SIG-M5 treated with dmso at 0.1 percent for 504 hours (cell line): ENCODE measurements around the gene EIF4B.
A peak's percentile ranks its signal among the peaks of the same experiment; 100 is the strongest.

Experiments used
- DNase-seq: peaks from one replicate; lab custom pipeline; 2025; ENCODE audit not compliant: unreplicated experiment; lab: John Stamatoyannopoulos, UW

Gene EIF4B

DNA sequence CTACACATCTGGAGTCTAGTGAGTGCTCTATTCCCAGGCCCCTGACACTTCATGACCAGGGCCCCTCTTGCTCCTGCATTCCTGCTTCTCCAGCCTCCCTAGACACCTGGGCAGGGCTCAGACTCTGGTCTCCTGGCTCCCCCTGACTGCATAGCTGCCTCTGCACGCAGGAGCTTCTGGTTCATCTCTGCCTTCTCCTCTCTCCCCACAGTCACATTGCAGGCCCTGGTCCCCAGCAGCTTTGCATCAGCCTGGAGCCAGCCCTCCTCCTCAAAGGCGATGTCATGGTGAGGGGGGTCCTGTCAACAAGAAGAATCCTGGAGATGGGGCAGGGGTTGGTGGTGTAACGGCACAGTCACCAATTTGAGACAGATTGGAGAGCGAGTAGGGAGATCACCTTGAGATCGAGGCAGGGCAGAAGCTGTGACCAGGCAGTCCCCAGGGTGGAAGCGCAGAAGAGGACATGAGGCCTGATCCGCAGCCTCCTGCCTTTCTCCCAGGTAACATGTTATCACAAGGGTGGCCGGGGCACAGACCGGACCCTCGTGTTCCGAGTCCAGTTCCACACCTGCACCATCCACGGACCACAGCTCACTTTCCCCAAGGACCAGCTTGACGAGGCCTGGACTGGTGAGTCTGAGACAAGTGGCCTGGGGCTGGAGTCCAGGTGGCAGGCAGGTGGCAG is 51.7 kb downstream of the EIF4B start:
- no peak for DNase-seq

DNA sequence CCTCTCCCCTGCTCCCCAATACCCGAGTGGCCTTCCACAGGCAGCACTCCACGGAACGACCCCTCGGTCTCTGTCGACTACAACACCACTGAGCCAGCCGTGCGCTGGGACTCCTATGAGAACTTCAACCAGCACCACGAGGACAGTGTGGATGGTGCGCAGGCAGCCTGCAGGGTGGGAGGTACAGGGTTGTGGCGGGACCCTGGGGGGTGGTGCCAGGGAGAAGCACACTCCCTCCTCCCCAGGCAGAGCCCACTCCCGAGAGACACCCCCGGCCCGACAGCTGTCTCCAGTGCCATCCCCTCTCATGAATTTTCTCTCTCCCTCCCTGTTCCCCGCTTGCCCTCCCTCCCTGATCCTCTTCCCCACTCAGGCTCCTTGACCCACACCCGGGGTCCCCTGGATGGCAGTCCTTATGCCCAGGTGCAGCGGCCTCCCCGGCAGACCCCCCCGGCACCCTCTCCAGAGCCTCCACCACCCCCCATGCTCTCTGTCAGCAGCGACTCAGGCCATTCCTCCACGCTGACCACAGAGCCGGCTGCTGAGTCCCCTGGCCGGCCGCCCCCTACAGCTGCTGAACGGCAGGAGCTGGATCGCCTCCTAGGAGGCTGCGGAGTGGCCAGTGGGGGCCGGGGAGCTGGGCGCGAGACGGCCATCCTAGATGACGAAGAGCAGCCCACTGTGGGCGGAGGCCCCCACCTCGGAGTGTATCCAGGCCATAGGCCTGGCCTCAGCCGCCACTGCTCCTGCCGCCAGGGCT is 52.6 kb downstream of the EIF4B start:
- DNase-seq = no peak

DNA sequence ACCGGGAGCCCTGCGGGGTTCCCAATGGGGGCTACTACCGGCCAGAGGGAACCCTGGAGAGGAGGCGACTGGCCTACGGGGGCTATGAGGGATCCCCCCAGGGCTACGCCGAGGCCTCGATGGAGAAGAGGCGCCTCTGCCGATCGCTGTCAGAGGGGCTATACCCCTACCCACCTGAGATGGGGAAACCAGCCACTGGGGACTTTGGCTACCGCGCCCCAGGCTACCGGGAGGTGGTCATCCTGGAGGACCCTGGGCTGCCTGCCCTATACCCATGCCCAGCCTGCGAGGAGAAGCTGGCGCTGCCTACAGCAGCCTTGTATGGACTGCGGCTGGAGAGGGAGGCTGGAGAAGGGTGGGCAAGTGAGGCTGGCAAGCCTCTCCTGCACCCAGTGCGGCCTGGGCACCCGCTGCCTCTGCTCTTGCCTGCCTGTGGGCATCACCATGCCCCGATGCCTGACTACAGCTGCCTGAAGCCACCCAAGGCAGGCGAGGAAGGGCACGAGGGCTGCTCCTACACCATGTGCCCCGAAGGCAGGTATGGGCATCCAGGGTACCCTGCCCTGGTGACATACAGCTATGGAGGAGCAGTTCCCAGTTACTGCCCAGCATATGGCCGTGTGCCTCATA is 53.3 kb downstream of the EIF4B start:
- no peak for DNase-seq

DNA sequence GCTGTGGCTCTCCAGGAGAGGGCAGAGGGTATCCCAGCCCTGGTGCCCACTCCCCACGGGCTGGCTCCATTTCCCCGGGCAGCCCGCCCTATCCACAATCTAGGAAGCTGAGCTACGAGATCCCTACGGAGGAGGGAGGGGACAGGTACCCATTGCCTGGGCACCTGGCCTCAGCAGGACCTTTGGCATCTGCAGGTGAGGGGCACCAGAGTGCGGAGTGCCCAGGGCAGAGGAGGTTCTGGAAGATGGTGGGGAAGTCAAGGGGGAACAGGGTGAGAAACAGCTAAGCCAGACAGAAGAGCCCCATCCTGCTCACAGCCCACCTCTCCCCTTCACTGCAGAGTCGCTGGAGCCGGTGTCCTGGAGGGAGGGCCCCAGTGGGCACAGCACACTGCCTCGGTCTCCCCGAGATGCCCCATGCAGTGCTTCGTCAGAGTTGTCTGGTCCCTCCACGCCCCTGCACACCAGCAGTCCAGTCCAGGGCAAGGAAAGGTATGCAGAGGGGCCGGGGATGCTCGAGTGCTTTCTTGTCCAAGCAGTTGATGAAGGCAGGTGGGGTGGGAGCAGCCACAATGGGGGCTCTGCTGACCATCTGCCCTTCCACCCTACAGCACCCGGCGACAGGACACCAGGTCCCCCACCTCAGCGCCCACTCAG is 53.9 kb downstream of the EIF4B start:
- DNase-seq = no peak

DNA sequence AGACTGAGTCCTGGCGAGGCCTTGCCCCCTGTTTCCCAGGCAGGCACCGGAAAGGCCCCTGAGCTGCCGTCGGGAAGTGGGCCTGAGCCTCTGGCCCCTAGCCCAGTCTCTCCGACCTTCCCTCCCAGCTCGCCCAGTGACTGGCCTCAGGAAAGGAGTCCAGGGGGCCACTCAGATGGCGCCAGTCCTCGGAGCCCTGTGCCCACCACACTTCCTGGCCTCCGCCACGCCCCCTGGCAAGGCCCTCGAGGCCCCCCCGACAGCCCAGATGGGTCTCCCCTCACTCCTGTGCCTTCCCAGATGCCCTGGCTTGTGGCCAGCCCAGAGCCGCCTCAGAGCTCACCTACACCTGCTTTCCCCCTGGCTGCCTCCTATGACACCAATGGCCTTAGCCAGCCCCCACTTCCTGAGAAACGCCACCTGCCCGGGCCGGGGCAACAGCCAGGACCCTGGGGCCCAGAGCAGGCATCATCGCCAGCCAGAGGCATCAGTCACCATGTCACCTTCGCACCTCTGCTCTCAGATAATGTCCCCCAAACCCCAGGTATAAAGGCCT is 54.5 kb downstream of the EIF4B start:
- no peak for DNase-seq

DNA sequence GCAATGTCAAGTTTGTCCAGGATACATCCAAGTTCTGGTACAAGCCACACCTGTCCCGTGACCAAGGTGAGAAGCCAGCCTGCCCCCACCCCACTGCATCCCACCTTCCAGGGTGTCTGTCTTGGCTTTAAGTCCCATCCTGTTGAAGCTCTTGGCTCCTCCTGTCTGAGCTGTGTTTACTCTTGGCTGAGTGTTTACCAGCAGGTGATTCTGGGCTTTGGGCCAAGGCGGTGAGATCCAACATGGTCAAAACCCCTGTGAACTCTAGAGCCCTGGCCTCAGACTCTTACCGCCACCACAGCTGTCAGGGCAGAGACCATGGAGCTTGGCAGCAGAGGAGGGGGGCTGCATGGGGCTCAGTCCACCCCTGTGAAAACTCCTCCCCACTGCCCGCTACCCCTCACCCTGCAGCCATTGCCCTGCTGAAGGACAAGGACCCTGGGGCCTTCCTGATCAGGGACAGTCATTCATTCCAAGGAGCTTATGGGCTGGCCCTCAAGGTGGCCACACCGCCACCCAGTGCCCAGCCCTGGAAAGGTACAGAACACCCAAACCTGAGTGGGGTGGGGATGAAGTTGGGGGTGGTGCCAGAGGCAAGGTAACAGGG is 55.3 kb downstream of the EIF4B start:
- peak; percentile 32 for DNase-seq

DNA sequence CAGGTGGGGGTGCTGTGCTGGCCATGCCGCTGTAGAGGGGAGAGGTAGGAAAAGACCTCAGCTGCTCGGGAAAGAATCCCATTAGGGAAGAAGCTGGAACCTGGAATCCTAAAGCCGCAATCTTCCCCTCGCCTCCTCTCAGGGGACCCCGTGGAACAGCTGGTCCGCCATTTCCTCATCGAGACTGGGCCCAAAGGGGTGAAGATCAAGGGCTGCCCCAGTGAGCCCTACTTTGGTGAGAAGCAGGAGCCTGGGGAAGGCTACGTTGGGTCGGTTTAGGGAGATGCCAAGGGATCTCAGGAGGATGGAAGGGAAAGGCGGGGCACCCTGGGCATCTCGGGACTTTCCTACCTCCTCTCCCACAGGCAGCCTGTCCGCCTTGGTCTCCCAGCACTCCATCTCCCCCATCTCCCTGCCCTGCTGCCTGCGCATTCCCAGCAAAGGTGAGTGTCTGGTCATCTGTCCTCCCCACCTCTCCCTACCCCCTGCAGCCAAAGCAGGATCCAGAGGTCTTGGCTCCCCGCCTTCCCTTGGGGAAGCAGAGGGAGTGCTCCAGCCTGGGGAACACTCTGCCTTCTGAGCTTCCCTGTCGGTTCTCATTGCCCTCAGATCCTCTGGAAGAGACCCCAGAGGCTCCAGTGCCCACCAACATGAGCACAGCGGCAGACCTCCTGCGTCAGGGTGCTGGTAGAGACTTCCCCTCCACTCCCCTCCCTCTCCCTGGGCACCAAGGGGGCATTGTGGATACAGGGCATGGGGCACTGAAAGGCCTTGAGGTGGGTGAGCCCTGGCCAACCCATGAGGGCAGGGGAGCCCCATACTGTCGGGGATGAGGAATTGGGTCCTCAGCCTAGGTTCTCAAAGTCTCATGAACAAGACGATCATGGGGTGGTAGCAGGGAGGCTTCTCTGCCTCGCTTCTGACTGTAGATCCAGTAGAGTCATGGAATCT is 56.0 kb downstream of the EIF4B start:
- no peak for DNase-seq

DNA sequence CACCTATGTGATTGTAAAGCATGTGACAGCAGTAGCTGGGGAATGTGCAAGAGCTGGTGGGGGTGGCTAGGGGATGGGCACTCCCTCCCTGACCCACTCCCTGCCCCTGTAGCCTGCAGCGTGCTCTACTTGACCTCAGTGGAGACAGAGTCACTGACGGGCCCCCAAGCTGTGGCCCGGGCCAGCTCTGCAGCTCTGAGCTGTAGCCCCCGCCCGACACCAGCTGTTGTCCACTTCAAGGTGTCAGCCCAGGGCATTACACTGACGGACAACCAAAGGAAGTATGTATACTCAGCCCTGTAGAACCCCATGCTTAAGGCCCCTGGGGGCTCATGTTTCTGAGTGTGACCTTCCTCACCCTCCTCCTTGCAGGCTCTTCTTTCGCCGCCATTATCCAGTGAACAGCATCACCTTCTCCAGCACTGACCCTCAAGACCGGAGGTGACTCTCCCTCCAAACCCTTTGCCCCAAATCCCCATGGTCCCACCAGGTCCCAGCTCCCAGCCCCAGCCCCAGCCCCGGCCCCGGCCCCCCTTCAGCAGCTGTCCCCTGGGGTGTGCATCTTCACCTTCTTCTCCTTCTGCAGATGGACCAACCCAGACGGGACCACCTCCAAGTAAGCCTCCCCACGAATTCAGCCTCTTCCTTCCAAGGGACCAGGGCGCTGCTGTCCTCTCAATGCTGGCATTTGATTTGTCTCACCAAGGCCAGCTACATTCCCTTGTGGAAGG is 56.9 kb downstream of the EIF4B start:
- DNase-seq = no peak

DNA sequence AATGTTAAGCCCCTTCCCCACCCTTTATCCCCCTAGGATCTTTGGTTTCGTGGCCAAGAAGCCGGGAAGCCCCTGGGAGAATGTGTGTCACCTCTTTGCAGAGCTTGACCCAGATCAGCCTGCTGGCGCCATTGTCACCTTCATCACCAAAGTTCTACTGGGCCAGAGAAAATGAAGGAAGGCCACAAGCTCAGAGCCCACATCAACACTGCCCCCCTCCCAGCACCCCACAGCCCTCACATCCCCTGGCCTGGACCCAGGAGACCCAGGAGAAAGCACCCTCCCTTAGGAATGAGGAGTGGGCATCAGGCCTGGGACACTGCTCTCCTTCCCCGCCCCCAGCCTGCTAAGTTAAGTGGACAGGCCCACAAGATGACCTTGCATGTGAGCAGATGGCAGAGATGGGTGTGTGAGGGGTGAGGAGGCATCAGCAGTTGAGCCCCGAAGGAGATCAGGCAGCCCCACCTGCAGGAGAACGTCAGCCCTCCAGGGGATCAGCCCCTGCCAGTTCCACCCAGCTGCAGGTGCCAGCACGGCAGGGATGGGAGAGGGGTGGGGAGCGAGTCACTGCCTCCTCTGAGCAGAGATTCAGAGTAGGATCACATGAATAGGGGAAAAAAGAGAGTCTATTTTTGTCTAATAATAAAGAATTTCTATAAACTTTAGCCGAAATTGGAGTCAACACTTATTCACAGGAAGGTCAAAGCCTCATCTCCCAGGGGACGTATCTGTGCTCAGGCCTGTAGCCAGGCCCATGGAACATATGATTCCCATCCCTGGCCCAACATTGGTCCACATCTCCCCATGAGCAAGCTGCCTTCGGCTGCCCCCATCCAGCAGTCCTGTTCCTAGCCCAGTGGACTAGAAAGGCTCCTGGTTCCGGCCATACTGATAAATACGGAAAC is 57.7 kb downstream of the EIF4B start:
- DNase-seq = no peak

DNA sequence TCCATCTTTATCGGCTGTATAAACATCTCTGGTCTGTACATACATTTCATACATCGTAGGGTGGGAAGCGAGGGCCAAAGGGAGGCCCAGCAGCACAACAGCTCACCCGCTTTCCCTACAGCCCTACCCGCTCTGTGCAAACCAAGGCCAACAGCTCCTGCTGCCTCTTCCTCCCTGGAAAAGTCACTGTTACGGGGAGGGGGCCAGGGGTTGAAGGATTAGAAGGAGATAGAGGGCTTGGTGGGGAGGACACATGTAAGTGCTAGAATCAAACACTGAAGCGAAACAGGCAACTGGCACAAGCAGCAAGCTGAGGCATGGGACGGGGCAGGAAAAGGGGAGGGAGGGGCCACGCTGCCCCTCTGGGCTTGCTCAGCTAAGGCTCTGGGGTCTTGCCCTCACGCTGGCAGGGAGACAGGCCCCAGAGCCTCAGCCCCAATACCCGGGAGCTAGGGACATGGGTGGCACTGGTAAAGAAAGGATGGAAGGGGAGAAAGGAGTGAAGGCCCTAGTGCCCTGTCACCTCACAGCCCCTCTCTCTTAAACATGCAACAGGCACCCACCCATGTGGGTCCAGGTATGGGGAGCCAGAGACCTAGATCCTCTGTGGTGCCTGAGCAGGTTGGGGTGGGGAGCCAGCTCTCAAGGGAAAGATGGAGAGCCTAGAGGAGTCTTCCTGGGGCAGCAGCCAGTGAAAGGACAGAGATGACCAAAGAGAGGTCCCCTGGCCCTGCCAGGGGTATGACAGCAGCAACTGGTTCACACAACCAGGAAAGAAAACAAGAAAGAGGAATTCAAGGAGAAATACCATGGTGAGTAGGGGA is 58.6 kb downstream of the EIF4B start:
- DNase-seq = no peak

DNA sequence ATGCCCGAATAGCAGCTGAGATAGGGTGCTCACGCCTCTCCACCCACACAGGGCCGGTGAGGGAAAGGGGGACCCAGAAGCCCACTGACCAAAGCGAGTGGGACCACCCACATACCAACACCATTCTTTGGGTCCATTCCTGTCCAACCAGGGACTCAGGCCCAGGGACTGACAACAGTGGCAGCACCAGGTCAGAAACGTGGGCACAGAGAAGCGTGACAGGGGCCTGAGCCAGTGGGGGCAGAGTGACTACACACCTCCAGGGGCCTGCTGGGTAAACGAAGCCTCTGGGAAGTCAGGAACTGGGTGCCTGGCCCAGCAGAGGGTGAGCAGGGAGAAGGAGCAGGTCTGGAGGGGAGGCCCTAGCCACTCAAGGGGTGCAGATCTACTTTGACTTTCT is 59.2 kb downstream of the EIF4B start:
- no peak for DNase-seq

DNA sequence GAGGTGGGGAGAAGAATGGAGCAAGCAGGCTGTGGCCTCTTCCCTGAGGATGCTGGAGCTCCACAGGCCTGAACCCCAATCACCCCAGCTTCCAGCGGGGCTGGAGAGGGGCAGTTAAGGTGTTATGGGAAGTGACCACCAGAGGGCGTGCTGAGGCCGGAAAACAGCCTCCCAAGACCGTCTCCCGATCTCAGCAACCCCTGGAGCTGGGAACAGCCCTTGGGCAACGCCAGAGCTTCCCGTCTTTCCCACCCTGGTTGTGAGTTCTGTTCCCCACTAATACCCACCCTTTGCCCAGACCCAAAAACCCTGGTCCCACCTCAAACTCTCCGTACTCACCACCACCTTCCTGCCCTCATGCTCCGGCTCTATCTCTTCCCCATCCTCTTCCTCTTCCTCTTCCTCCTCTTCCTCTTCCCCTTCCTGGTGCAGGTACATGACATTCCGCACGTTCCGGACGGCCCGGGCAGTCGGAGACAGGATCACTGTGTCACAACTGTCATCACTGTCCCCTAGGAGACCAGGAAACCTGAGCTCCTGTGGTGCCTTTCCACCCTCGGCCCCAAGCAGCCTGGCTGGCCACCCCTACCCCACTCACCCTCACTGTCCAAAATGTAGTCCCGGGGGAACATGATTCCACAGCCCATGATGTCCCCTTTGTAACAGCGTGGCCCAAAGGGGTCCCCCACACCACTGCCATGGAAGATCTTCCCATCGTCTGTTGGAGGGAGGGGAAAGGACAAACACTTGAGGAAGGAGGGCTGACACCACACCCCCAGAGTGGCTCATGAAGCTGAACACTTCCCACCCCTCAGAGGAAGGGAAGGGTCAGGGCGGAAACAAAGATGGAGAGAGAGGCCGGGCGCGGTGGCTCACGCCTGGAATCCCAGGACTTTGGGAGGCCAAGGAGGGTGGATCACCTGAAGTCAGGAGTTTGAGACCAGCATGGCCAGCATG is 60.0 kb downstream of the EIF4B start:
- peak; percentile 56 for DNase-seq

DNA sequence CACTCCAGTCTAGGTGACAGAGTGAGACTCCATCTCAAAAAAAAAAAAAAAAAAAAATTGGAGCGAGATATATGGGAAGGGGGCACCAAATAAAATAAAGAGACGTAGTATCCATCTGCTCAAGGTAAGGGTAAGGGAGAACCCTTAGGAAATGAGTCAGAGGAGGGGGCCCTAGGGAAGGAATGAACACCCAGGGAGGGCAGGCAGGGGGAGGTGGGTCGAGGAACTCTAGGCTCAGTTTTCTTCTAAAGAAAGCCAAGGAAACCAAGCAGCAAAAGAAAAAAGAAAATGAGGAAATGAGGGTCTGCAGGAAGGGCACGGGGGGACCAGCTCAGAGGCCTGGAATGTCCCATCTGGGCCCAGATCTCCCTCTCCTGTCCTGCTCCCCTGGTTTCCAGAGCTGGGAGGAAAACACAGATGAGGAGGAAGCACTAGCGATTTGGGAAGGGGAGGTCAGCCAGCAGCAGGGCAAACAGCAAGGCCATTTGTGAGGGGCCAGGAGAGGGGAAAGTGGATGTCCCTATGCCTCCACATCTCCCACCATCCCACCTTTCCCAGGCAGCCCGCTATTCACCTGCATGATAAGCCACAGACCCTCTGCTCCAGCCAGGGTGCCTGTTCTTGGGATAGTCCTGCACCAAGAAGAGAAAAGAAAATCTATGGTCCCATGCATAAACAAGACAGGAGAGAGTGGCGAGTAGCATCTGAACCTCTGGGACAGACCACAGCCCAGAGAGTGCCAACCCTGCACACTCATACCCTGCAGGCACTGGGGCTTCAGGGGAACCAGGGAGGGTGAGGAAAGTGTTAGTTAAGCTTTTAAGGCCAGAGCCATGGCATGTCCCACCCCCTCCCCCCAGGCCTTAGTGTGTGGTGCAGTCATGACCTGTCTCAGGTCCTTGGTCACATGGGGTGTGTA is 61.1 kb downstream of the EIF4B start:
- no peak for DNase-seq

DNA sequence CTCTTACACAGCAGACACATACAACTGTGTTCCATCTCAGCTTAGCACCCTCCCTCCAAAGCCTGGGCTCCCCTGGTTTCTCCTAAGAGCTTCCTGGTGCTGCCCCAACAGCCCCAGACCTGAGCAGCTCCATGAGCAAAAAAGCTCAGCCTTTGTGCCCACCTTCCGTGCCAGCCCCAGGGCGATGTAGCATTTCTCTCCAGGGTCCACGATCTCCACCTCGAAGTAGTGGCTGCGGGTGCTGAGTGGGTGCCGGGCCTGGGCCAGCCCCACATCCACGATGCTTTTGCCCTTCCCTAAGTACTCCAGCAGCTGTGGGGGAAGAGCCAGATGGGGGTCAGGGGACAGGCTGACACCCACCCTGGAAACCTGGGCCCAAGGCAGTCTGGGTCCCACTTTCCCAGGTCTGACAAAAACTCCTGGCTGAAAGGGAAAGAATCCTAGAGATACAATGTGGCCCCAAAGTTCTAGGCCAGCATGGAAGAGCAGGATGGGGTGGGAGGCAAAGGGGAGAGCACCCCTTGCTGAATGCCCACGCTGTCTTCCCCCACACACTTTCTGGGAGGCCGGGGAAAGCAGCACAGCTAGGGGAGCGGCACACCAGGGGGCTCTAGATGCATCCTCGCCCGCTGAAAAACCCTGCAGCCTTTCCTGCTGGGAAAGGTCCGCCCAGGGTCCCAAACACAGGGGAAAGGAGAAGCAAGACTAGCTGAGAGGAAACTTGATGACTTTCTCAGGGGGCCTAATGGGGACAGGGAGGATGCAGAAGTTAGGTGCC is 61.9 kb downstream of the EIF4B start:
- no peak for DNase-seq
